Measurements from ENCODE around the gene RGS2.
A peak's percentile ranks its signal among the peaks of the same experiment; 100 is the strongest.

The RGS2 gene

GRCh38 chr1:192830595-192831246 is 21.9 kb downstream of the RGS2 start:
- no peak for DNase-seq (ENCODE audit: low spot score)

- DNase-seq (ENCODE audit: low spot score): no peak
These were observed 23.0 kb downstream of the RGS2 start for GRCh38 chr1:192831706-192832355.

GRCh38 chr1:192832492-192832891 is 23.7 kb downstream of the RGS2 start:
- no peak for DNase-seq (ENCODE audit: low spot score)

- no peak for DNase-seq (ENCODE audit: low spot score)
These were observed 26.3 kb downstream of the RGS2 start for GRCh38 chr1:192835116-192835515.

- no peak for DNase-seq (ENCODE audit: low spot score)
These were observed 30.6 kb downstream of the RGS2 start for GRCh38 chr1:192839162-192840066.

GRCh38 chr1:192844360-192844759 is 35.5 kb downstream of the RGS2 start:
- DNase-seq (ENCODE audit: low spot score): no peak

- DNase-seq (ENCODE audit: low spot score): no peak
These were observed 38.1 kb downstream of the RGS2 start for GRCh38 chr1:192846950-192847349.

GRCh38 chr1:192849011-192849410 is 40.2 kb downstream of the RGS2 start:
- no peak for DNase-seq (ENCODE audit: low spot score)

- DNase-seq (ENCODE audit: low spot score): no peak
These were observed 40.6 kb downstream of the RGS2 start for GRCh38 chr1:192849442-192849841.

GRCh38 chr1:192852001-192852947 is 43.4 kb downstream of the RGS2 start:
- peak; percentile 41 for DNase-seq (ENCODE audit: low spot score)

- no peak for DNase-seq (ENCODE audit: low spot score)
These were observed 49.6 kb downstream of the RGS2 start for GRCh38 chr1:192858456-192858855.

GRCh38 chr1:192859808-192860207 is 51.0 kb downstream of the RGS2 start:
- no peak for DNase-seq (ENCODE audit: low spot score)

GRCh38 chr1:192860478-192861185 is 51.8 kb downstream of the RGS2 start:
- no peak for DNase-seq (ENCODE audit: low spot score)

- no peak for DNase-seq (ENCODE audit: low spot score)
These were observed 53.0 kb downstream of the RGS2 start for GRCh38 chr1:192861860-192862259.

Measured in SK-N-DZ (cell line).